ENCODE data around the gene OR51T1.

OR51T1 gene

GRCh38 chr11:4926608-4927007 lies 44.9 kb downstream of the OR51T1 start:
- DNase-seq (ENCODE audit: low spot score), result no peak

Data from iPS-NIHi11 (cell line).